Upper lobe of left lung (tissue), 4 donors: ENCODE data around the gene ZBED6.

Experiments
- CTCF ChIP-seq, 6 experiments: fragments of 450-650 bp in 4 of 6; fragments of 200-600 bp in 2 of 6; sonication (generic) in 2 of 6; IDR thresholded peaks; one replicate each; pipeline ENCODE4 v1.5.1; 2016 to 2019; ENCODE audit warnings: antibody characterized with exemption in 6 of 6
- EP300 ChIP-seq, 4 donors: sonication (generic); formaldehyde crosslinking; IDR thresholded peaks; one replicate each; pipeline ENCODE4 v1.5.1; 2017; ENCODE audit warnings: antibody characterized with exemption in 4 of 4, control low read depth in 2 of 4

- TF ChIP-seq CTCF (IDR thresholded peaks at IDR 0.05): no peak
- TF ChIP-seq EP300 (IDR thresholded peaks at IDR 0.05): no peak
These were observed 2.9 kb upstream of the ZBED6 start for GRCh38 chr1:203792486-203792885.
